NCI-H524 treated with DMSO at 0.1 percent for 48 hours (cell line): ENCODE measurements around the gene TCN2.
A peak's percentile ranks its signal among the peaks of the same experiment; 100 is the strongest.
"Not testable (repeated sequence)": the region's sequence is repeated elsewhere in the genome, so short reads cannot be mapped to it uniquely, and the experiment has no call there.

Source experiments
- DNase-seq: peaks from one replicate; lab custom pipeline; 2025; lab: John Stamatoyannopoulos, UW

Gene TCN2

GRCh38 chr22:30606455-30607299, at the start of gene TCN2:
TCN2 (plus strand) TSS chr22:30607174; CDS start chr22:30607332, 158 bp downstream.
- DNase-seq, result peak; percentile 27

GRCh38 chr22:30557243-30557642, 49.7 kb upstream of the TCN2 start:
- no peak for DNase-seq

GRCh38 chr22:30559889-30560288, 47.1 kb upstream of the TCN2 start:
- DNase-seq, result no peak

- DNase-seq, result not testable (repeated sequence)
Observed at GRCh38 chr22:30560643-30561202, 46.3 kb upstream of the TCN2 start.

GRCh38 chr22:30561402-30562189, 45.4 kb upstream of the TCN2 start:
- DNase-seq, result no peak

GRCh38 chr22:30562366-30562765, 44.6 kb upstream of the TCN2 start:
- no peak for DNase-seq

GRCh38 chr22:30564045-30564760, 42.8 kb upstream of the TCN2 start:
- DNase-seq, result no peak

GRCh38 chr22:30564761-30565119, 42.2 kb upstream of the TCN2 start:
- DNase-seq, result no peak

GRCh38 chr22:30565341-30565740, 41.6 kb upstream of the TCN2 start:
- no peak for DNase-seq

- DNase-seq, result no peak
Observed at GRCh38 chr22:30566125-30566524, 40.8 kb upstream of the TCN2 start.

- DNase-seq, result not testable (repeated sequence)
Observed at GRCh38 chr22:30567277-30567676, 39.7 kb upstream of the TCN2 start.

GRCh38 chr22:30568137-30568805, 38.7 kb upstream of the TCN2 start:
- DNase-seq, result no peak

- DNase-seq, result no peak
Observed at GRCh38 chr22:30569674-30570202, 37.2 kb upstream of the TCN2 start.

GRCh38 chr22:30572210-30572609, 34.8 kb upstream of the TCN2 start:
- no peak for DNase-seq

- no peak for DNase-seq
Observed at GRCh38 chr22:30572840-30573593, 34.0 kb upstream of the TCN2 start.

- DNase-seq, result no peak
Observed at GRCh38 chr22:30573594-30574094, 33.3 kb upstream of the TCN2 start.

- no peak for DNase-seq
Observed at GRCh38 chr22:30574095-30574981, 32.6 kb upstream of the TCN2 start, which contains the start of gene GAL3ST1. GAL3ST1 (minus strand) TSS chr22:30574665; CDS start chr22:30557392, 17,273 bp downstream.

- no peak for DNase-seq
Observed at GRCh38 chr22:30574997-30575671, 31.8 kb upstream of the TCN2 start.

GRCh38 chr22:30575859-30576258, 31.1 kb upstream of the TCN2 start:
- no peak for DNase-seq
